Brain microvascular endothelial cell (primary cell): ENCODE data around the gene EIF4E2.

ENCODE experiments used
- DNase-seq: peaks from one replicate; pipeline ENCODE4 v3.0.0-alpha.2; 2020
- H3K27ac ChIP-seq: fragments of 250-450 bp; sonication (Bioruptor Pico); 2 replicates; pipeline ENCODE4 v1.5.1; 2020; ENCODE audit warnings: mild to moderate bottlenecking, moderate library complexity
- H3K27me3 ChIP-seq: fragments of 250-450 bp; sonication (Bioruptor Pico); replicated peaks from 2 replicates; pipeline ENCODE4 v1.5.1; 2020; ENCODE audit warnings: mild to moderate bottlenecking
- H3K36me3 ChIP-seq: fragments of 250-450 bp; sonication (Bioruptor Pico); replicated peaks from 2 replicates; pipeline ENCODE4 v1.5.1; 2020; ENCODE audit warnings: mild to moderate bottlenecking
- H3K4me3 ChIP-seq: 2 replicates; pipeline ENCODE4 v1.5.1; 2011; ENCODE audit warnings: low read depth, mild to moderate bottlenecking, control low read depth, low read length, moderate library complexity
- in situ Hi-C: cut with HindIII; loops from 2 replicates; pipeline ENCODE4 v1.10.0; 2017; ENCODE audit warnings: low sequenced_read_pairs, low pct_ligation_motif_present
- TF ChIP-seq, protein P1 (sequence below): IDR thresholded peaks from 2 replicates; pipeline ENCODE4 v1.5.1; 2011; ENCODE audit warnings: low read depth, mild to moderate bottlenecking, moderate library complexity, low read length, control low read depth, inconsistent platforms; ENCODE audit errors: missing control alignments

Gene EIF4E2

DNA sequence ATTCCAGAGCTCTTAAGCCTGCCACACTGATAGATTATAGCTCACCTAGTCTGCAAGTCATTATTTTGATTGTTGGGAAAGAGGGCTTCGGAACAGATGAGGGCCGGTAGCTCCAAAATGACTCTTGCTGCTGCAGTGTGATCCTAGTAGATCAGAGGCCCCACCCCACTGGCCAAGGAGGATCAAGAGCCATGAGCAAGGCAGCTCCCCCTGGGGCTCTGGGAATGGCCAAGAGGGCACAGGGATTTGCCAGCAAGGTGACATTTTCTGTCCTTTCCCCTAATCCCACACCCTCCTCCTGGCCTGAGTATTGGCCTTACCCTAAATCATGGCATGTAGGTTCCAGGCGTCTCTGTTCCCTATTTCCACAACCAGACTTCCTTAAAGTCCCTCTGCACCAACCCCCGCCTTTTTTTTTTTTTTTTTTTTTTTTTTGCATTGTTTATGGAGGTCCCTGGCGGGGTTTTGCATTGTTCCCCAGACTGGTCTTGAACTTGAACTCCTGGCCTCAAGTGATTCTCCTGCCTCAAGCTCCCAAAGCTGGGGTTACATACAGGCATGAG is 36.5 kb downstream of the EIF4E2 start:
- in situ Hi-C loops = no loop called here
- DNase-seq = no peak
- TF ChIP-seq, protein P1, sequence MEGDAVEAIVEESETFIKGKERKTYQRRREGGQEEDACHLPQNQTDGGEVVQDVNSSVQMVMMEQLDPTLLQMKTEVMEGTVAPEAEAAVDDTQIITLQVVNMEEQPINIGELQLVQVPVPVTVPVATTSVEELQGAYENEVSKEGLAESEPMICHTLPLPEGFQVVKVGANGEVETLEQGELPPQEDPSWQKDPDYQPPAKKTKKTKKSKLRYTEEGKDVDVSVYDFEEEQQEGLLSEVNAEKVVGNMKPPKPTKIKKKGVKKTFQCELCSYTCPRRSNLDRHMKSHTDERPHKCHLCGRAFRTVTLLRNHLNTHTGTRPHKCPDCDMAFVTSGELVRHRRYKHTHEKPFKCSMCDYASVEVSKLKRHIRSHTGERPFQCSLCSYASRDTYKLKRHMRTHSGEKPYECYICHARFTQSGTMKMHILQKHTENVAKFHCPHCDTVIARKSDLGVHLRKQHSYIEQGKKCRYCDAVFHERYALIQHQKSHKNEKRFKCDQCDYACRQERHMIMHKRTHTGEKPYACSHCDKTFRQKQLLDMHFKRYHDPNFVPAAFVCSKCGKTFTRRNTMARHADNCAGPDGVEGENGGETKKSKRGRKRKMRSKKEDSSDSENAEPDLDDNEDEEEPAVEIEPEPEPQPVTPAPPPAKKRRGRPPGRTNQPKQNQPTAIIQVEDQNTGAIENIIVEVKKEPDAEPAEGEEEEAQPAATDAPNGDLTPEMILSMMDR = no peak
- Histone ChIP-seq H3K4me3 (no peak overlapping the region), H3K36me3 (no peaks in the 10 kb centered on the region), H3K27ac (no peak overlapping the region), H3K27me3 (no peaks in the 10 kb centered on the region)

DNA sequence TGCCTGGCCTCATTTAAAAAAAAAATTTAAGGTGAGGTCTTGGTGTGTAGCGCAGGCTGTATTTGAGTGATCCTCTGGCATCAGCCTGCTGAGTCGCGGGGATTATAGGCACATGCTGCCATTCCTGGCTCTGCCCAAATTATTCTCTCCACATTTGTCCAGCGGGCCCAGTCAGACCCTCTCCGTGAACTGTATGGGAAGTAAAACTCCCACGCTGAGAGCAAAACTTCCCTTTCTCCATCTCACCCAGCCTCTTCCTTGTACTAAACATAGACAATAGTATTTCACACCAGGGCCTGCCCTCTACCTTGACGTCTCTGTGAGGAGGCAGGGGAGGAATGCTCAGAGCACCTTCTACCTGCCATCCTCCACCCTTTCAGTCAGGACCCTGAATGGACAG is 37.0 kb downstream of the EIF4E2 start:
- no peaks in the 10 kb centered on the region for H3K36me3 ChIP-seq
- no peak overlapping the region for H3K4me3 ChIP-seq
- H3K27me3 ChIP-seq = no peaks in the 10 kb centered on the region
- DNase-seq = no peak
- in situ Hi-C loops = no loop called here
- H3K27ac ChIP-seq = no peak overlapping the region
- TF ChIP-seq, protein P1 = no peak

DNA sequence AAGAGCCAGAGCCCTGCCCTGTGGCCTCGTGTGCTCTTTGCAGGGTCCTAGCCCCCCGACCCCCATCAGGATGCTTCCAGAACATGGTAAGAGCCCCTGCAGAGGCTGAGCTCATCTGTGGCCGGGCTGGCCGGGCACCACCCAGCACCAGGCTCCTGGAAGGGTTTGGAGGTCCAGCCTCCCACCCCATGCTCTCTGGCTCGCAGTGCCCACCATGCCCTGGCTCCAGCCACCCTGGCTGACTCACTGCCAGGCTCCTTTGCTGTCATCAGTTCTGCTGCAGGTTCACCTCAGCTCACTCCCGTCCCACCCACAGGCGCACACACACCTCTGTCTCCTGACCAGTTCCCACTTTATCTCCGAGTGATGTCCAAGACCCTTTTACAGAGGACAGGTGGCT is 37.5 kb downstream of the EIF4E2 start:
- Histone ChIP-seq H3K27ac (no peak overlapping the region), H3K36me3 (no peaks in the 10 kb centered on the region), H3K4me3 (no peak overlapping the region), H3K27me3 (no peaks in the 10 kb centered on the region)
- in situ Hi-C loops = no loop called here
- no peak for DNase-seq
- TF ChIP-seq, protein P1 = no peak

DNA sequence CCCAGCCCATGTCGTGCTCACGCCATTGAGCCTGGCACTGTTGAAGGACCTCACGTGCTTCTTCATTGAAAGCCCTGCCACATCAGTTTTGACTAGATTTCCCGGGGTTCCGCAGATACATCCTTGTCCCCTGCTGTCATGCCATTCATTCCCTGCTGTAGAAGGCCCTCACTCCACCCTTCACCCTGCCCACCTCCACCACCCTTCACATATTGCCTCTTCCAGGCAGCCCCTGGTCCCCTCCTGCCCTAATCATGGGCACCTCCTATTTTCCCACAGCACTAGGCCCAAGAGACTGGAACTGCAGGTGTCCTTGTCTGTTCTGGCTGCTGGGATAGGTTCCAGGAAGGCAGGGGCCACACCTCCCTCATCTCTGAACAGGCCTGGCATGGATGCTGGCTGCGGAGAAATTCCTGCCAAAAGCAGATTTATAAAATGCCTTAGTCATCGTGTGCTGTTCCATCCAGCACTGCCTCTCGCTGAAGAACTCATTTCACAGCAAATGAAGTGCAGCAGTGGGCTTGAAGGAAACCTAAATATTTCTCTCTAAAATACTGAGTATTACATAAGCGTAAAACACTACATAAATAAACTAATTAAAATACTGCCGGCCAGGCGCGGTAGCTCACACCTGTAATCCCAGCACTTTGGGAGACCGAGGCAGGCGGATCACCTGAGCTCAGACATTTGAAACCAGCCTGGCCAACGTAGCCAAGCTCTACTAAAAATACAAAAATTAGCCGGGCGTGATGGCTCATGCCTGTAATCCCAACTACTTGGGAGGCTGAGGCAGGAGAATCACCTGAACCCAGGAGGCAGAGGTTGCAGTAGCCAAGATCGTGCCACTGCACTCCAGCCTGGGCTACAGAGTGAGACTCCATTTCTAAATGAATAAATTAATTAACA is 38.4 kb downstream of the EIF4E2 start:
- DNase-seq = peak; percentile 14
- in situ Hi-C loops = no loop called here
- Histone ChIP-seq H3K27me3 (no peaks in the 10 kb centered on the region), H3K36me3 (no peaks in the 10 kb centered on the region), H3K4me3 (no peak overlapping the region), H3K27ac (no peak overlapping the region)
- TF ChIP-seq, protein P1 = no peak

DNA sequence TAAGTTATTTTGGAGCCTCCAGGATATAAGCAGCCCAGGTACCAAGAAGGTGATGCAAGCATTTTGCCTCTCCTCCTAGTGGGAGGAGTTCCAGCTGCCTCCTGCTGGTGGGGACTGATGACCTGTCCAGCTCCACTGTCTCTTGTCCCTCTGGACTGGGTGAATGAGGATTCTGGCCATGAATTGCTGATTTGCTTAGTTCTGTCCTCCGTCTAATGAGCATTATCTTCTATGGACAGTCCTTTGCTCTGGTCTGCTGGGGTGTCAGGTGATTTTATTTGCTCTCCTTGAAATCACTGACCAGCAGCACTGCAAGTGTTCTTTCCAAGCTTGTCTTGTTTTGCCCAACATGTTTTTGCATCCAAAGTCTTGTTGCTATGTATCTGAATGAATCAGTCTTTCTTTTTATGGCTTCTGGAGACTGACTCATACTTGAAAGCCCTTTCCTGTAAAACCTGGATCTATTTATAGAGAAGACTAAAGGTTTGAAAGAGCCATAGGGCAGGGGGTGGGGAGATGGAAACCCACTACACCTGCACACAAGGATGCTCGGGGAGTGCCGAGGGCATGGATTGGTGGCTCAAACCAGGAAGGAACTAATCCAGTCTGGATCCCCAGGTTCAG is 42.4 kb downstream of the EIF4E2 start:
- peak; percentile 70 for DNase-seq
- Histone ChIP-seq H3K36me3 (no peaks in the 10 kb centered on the region), H3K27me3 (no peaks in the 10 kb centered on the region), H3K4me3 (no peak overlapping the region), H3K27ac (no peak overlapping the region)
- TF ChIP-seq, protein P1 = peak; percentile 44
- in situ Hi-C loops = no loop called here
